ENCODE results near the gene PLCB2.

DNA sequence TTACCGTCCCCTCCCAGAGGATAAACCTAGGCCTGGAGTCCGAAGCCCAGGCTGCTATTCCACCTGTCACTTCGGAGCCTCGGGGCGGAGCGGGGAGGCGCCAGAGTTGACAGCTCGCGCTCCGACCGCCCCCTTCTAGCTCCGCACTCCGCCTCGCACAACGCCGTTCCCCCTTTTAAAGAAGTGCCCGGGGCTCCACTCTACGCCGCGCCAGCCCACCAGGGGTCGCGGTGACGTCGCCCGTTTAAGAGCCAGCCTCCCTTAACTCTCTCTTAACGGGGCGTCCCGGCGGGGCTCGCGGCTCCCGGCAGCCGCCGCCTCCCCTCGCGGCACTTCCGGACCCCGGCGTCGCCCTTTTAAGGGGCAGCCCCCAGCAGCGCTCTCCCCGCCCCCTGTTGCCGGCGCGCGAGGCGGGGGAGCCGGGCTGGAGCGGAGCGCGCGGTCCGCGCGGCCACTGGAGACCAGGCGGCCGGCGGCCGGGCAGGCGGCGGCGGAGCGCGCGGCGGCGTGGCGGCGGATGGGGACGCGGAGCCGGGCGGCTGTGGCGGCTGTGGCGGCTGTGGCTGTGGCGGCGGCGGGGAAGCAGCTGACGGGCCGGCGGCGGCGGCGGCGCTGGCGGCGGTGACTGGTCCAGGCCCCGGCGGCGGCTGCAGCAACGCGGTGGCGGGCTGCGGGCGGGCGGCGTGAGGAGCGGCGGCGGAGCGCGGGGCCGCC is 15.7 kb upstream of the PLCB2 start, which contains the start of gene INAFM2:
- TF ChIP-seq, protein P1, sequence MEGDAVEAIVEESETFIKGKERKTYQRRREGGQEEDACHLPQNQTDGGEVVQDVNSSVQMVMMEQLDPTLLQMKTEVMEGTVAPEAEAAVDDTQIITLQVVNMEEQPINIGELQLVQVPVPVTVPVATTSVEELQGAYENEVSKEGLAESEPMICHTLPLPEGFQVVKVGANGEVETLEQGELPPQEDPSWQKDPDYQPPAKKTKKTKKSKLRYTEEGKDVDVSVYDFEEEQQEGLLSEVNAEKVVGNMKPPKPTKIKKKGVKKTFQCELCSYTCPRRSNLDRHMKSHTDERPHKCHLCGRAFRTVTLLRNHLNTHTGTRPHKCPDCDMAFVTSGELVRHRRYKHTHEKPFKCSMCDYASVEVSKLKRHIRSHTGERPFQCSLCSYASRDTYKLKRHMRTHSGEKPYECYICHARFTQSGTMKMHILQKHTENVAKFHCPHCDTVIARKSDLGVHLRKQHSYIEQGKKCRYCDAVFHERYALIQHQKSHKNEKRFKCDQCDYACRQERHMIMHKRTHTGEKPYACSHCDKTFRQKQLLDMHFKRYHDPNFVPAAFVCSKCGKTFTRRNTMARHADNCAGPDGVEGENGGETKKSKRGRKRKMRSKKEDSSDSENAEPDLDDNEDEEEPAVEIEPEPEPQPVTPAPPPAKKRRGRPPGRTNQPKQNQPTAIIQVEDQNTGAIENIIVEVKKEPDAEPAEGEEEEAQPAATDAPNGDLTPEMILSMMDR (IDR thresholded peaks at IDR 0.05), result peak in 3 of 4 experiments; percentile 72 to 89 (median 77)
- peak; percentile 33 to 86 for TF ChIP-seq POLR2A (IDR thresholded peaks at IDR 0.05)
- no peak for TF ChIP-seq EP300 (IDR thresholded peaks at IDR 0.05)
- peak; percentile 57 for TF ChIP-seq POLR2AphosphoS5 (IDR thresholded peaks at IDR 0.05)

Measured in gastroesophageal sphincter (tissue), 3 donors.